BE2C (cell line): ENCODE measurements around the gene PTPRA.

Experiments used
- DNase-seq: peaks from one replicate; pipeline ENCODE4 v3.0.0-alpha.2; 2020
- H3K27me3 ChIP-seq: fragments of 250-450 bp; sonication (Bioruptor Pico); 2 replicates; pipeline ENCODE4 v1.5.1; 2020; ENCODE audit warnings: mild to moderate bottlenecking
- H3K36me3 ChIP-seq: fragments of 250-450 bp; sonication (Bioruptor Pico); 2 replicates; pipeline ENCODE4 v1.5.1; 2020; ENCODE audit warnings: mild to moderate bottlenecking
- H3K4me1 ChIP-seq: fragments of 250-450 bp; sonication (Bioruptor Pico); 2 replicates; pipeline ENCODE4 v1.5.1; 2020
- H3K4me3 ChIP-seq: 2 replicates; pipeline ENCODE4 v1.5.1; 2011; ENCODE audit warnings: low read depth, low read length
- H3K9me3 ChIP-seq: fragments of 250-450 bp; sonication (Bioruptor Pico); 2 replicates; pipeline ENCODE4 v1.5.1; 2020
- TF ChIP-seq, protein P1 (sequence below): IDR thresholded peaks from 2 replicates; pipeline ENCODE4 v1.5.1; 2012; ENCODE audit warnings: mild to moderate bottlenecking, low read depth, low read length

PTPRA gene

DNA sequence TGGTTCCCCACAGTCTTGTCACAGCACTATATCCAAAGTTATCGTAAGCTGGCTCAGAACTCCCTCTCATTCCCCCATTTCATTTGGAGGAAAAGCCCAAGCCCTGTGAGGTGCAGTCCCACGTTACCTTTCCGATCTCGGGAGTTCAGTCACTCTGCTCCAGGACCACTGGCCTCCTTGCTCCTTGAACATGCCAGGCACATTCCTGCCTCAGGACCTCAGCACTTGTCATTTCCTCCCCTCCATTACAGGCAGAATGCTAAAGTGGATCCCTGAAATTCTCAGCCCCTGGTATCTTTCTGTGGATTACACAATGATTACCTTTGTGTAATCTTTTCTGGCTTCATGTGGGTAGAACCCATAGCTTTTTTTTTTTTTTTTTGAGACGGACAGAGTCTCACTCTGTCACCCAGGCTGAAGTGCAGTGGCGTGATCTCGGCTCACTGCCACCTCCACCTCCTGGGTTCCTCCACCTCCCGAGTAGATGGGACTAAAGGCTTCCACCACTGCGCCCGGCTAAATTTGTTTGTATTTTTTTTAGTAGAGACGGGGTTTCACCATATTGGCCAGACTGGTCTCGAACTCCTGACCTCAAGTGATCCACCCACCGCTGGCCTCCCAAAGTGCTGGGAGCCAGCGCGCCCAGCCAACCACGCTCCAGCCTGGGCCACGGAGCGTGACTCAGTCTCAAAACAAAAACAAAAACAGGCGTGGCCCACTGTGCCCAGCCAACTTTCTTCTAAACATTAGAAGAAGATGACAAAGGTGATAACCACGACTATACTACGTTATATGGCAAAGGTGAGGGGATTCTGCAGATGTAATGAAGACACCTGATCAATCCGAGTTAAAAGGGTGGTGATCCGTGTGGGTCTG lies 194.1 kb downstream of the PTPRA start:
- H3K4me3 ChIP-seq: no peak overlapping the region
- H3K27me3 ChIP-seq: peaks cover 4% of the 10 kb centered on the region; the same call in 1 of the 2 replicates
- H3K4me1 ChIP-seq: no peaks in the 10 kb centered on the region
- TF ChIP-seq, protein P1, sequence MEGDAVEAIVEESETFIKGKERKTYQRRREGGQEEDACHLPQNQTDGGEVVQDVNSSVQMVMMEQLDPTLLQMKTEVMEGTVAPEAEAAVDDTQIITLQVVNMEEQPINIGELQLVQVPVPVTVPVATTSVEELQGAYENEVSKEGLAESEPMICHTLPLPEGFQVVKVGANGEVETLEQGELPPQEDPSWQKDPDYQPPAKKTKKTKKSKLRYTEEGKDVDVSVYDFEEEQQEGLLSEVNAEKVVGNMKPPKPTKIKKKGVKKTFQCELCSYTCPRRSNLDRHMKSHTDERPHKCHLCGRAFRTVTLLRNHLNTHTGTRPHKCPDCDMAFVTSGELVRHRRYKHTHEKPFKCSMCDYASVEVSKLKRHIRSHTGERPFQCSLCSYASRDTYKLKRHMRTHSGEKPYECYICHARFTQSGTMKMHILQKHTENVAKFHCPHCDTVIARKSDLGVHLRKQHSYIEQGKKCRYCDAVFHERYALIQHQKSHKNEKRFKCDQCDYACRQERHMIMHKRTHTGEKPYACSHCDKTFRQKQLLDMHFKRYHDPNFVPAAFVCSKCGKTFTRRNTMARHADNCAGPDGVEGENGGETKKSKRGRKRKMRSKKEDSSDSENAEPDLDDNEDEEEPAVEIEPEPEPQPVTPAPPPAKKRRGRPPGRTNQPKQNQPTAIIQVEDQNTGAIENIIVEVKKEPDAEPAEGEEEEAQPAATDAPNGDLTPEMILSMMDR: no peak
- no peak for DNase-seq
- no peaks in the 10 kb centered on the region for H3K36me3 ChIP-seq
- H3K9me3 ChIP-seq: no peaks in the 10 kb centered on the region

DNA sequence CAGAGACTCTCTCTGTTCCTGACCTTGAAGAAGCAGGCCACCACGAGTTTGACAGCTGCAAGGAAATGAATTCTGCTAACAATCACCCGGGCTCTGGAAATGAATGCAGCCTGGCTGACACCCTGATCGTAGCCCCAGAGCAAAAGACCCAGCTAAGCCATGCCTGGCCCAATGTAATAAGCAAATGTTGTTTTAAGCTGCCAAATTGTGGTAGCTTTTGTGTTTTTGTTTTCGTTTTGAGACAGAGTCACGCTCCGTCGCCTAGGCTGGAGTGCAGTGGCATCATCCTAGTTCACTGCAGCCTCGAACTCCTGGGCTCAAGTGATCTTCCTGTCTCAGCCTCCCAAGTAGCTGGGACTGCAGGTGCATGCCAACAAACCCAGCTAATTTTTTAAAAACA lies 194.8 kb downstream of the PTPRA start:
- no peak for DNase-seq
- Histone ChIP-seq H3K4me1 (no peaks in the 10 kb centered on the region), H3K4me3 (no peak overlapping the region), H3K27me3 (peaks cover 9% of the 10 kb centered on the region; the same call in 1 of the 2 replicates), H3K36me3 (no peaks in the 10 kb centered on the region), H3K9me3 (no peaks in the 10 kb centered on the region)
- TF ChIP-seq, protein P1: no peak

DNA sequence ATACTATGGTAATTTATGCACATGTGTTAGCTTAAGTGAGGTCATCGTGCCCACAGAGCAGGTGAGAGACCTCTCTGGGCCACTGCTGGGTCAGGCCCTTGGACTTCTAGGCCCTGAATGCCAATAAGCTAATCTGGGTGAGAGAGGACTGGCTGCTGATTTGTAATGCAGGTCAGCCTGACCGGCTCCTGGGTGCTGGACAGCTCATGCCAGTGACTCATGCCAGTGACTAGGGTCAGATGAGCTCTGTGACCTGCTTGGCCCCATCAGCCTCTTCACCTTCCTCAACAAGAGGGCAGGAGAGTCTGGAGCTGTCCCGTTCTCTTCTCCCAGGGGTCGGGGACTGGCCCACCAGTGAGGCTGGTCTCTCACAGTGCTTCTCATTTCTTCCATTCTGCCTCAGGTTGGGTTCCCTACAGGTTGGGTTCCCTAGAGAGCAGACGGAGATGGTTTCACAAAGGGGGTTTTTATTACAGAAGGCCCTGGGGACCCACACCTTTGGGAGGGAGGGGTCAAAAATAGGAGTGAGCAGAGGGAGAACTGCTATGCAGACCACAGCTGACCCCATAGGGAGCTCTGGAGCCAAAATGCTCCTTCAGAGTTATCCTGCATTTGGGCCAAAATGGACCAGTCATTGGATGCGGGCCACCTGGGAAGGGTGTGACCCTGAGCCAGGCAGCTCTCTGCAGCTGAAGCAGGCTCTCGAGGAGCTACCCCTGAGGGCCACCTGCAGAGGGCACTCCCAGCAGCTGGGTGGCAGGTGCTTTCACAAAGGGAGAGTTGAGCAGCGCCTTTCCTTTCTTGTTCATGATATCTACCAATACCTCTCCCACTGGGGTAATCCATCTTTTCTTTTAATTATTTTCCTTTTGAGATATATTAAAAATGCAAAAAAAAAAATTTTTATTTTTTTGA lies 196.0 kb downstream of the PTPRA start:
- H3K4me3 ChIP-seq: no peak overlapping the region
- TF ChIP-seq, protein P1: peak; percentile 28

DNA sequence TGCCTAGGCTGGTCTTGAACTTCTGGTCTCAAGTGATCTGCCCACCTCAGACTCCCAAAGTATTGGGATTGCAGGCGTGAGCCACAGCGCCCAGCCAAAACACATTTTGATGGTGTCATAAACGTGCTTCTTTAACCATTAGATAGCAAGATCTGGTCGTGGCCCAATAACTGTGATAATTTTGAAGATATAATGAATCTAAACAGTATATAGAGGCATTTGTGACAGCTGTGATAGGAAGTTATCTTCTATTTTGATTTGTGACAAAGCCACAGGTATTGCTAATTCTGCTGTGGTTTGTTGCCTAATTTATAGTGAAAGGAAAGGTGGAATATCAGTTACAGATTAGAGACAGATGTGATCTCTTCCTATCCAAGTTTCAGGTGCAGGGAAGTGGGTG lies 197.4 kb downstream of the PTPRA start:
- no peaks in the 10 kb centered on the region for H3K36me3 ChIP-seq
- no peak for DNase-seq
- H3K4me3 ChIP-seq: no peak overlapping the region
- peaks cover 9% of the 10 kb centered on the region; the same call in 1 of the 2 replicates for H3K27me3 ChIP-seq
- TF ChIP-seq, protein P1: no peak
- no peaks in the 10 kb centered on the region; the same call in 1 of the 2 replicates for H3K9me3 ChIP-seq
- H3K4me1 ChIP-seq: no peaks in the 10 kb centered on the region

More for the DNA sequence above, 196.0 kb downstream of the PTPRA start:
- no peak for DNase-seq
- peaks cover 9% of the 10 kb centered on the region; the same call in 1 of the 2 replicates for H3K27me3 ChIP-seq
- H3K4me1 ChIP-seq: no peaks in the 10 kb centered on the region
- no peaks in the 10 kb centered on the region for H3K36me3 ChIP-seq
- no peaks in the 10 kb centered on the region for H3K9me3 ChIP-seq

DNA sequence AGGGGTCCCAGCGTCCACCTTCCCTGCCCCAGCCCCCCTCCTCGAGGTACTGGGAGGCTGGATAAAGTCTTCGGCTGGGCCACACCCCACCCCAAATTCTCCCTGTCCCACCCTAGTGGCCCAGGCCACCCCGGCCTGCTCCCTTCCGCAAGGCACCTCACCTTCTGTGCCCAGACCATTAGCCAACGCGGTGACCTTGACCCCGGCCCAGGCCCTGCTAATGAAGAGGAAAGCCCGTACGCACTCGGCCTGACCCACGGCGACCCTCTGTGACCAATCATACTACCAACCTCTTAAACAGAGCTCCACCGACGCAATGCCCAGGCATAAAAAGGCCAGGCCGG lies 198.0 kb downstream of the PTPRA start:
- Histone ChIP-seq H3K36me3 (no peaks in the 10 kb centered on the region), H3K4me3 (no peak overlapping the region), H3K27me3 (peaks cover 9% of the 10 kb centered on the region; the same call in 1 of the 2 replicates), H3K4me1 (no peaks in the 10 kb centered on the region), H3K9me3 (no peaks in the 10 kb centered on the region; the same call in 1 of the 2 replicates)
- TF ChIP-seq, protein P1: no peak
- DNase-seq: no peak
